Tibial artery (tissue), 4 donors: ENCODE data around the gene ZNF784.
A peak's percentile ranks its signal among the peaks of the same experiment; 100 is the strongest.

ENCODE experiments used
- DNase-seq, 2 donors: peaks; one replicate each; pipeline ENCODE4 v3.0.0-alpha.2; 2019
- H3K27ac ChIP-seq, 2 donors: fragments of 200-600 bp; sonication (generic) in 1 of 2; 1 replicate in 1 of 2; 2 replicates in 1 of 2; pipeline ENCODE4 v1.5.1; 2018 to 2019; ENCODE audit warnings: mild to moderate bottlenecking in 1 of 2
- H3K27me3 ChIP-seq, 2 donors: fragments of 200-600 bp; sonication (generic) in 1 of 2; one replicate each; pipeline versions ENCODE4 v1.5.1 to v1.6.0; 2016 to 2019
- H3K36me3 ChIP-seq, 3 donors: fragments of 200-600 bp; sonication (generic) in 2 of 3; one replicate each; pipeline ENCODE4 v1.5.1; 2016 to 2019; ENCODE audit warnings: mild to moderate bottlenecking in 2 of 3
- H3K4me1 ChIP-seq, 4 donors: fragments of 200-600 bp; sonication (generic) in 2 of 4; 1 replicate in 3 of 4; 2 replicates in 1 of 4; pipeline ENCODE4 v1.5.1; 2016 to 2019
- H3K4me3 ChIP-seq, 2 donors: fragments of 200-600 bp; sonication (generic) in 1 of 2; 1 replicate in 1 of 2; 2 replicates in 1 of 2; pipeline ENCODE4 v1.5.1; 2018 to 2019; ENCODE audit warnings: mild to moderate bottlenecking in 2 of 2
- H3K9me3 ChIP-seq, 3 donors: fragments of 200-600 bp; sonication (generic) in 1 of 3; one replicate each; pipeline ENCODE4 v1.5.1; 2016 to 2019
- CTCF ChIP-seq, 2 experiments: fragments of 200-600 bp in 1 of 2; fragments of 450-650 bp in 1 of 2; IDR thresholded peaks; one replicate each; pipeline ENCODE4 v1.5.1; 2017 to 2019; ENCODE audit warnings: antibody characterized with exemption in 2 of 2, mild to moderate bottlenecking in 1 of 2, moderate library complexity in 1 of 2
- intact Hi-C: fragments of 100-400 bp; cut with DNase I; formaldehyde crosslinking; loops from one replicate; pipeline ENCODE4 v1.15.0; 2023; ENCODE audit warnings: low total_unique reads

ZNF784 gene

GRCh38 chr19:55624109-55625003 lies at the start of gene ZNF784:
Gene ZNF784, minus strand, starts transcription at chr19:55624566. Its CDS starts 5 bp downstream, at chr19:55624561.
- no peaks in the 10 kb centered on the region for H3K9me3 ChIP-seq
- peak within 1 kb of the TSS; percentile 59 to 61 for H3K4me3 ChIP-seq
- peak within 1 kb of the TSS; percentile 89 to 93 for H3K27ac ChIP-seq
- H3K36me3 ChIP-seq, result peaks cover 6 to 25% (median 10%) of the 10 kb centered on the region in 3 donors
- peaks cover 0 to 14% (median 6%) of the 10 kb centered on the region in 4 donors for H3K4me1 ChIP-seq
- DNase-seq, result peak; percentile 91 to 95
- H3K27me3 ChIP-seq, result no peaks in the 10 kb centered on the region
- intact Hi-C loops, result loop anchor here (5.0 kb wide), 1 partner anchor 107 kb away; no protein-coding TSS in a partner anchor
- no peak for TF ChIP-seq CTCF (IDR thresholded peaks at IDR 0.05)

GRCh38 chr19:55673889-55674288 lies 49.5 kb upstream of the ZNF784 start:
- DNase-seq, result no peak
- intact Hi-C loops, result no loop called here
- Histone ChIP-seq H3K27ac (peak overlapping the region; percentile 68 to 94), H3K9me3 (no peaks in the 10 kb centered on the region), H3K36me3 (peaks cover 30 to 61% (median 38%) of the 10 kb centered on the region in 3 donors), H3K4me3 (no peak overlapping the region), H3K4me1 (peaks cover 0 to 44% (median 36%) of the 10 kb centered on the region in 4 donors), H3K27me3 (no peaks in the 10 kb centered on the region)
- TF ChIP-seq CTCF (IDR thresholded peaks at IDR 0.05), result no peak

- H3K36me3 ChIP-seq, result peaks cover 30 to 61% (median 38%) of the 10 kb centered on the region in 3 donors
- H3K4me3 ChIP-seq, result no peak overlapping the region
- no peak overlapping the region for H3K27ac ChIP-seq
- no peak for TF ChIP-seq CTCF (IDR thresholded peaks at IDR 0.05)
- no peaks in the 10 kb centered on the region for H3K27me3 ChIP-seq
- no peaks in the 10 kb centered on the region for H3K9me3 ChIP-seq
- no peak for DNase-seq
- peaks cover 0 to 43% (median 35%) of the 10 kb centered on the region in 4 donors for H3K4me1 ChIP-seq
- intact Hi-C loops, result no loop called here
Measured at GRCh38 chr19:55673465-55673864, 49.1 kb upstream of the ZNF784 start.

- intact Hi-C loops, result no loop called here
- no peak overlapping the region for H3K4me3 ChIP-seq
- no peak for DNase-seq
- H3K4me1 ChIP-seq, result peaks cover 0 to 34% (median 28%) of the 10 kb centered on the region in 4 donors
- H3K27ac ChIP-seq, result no peak overlapping the region
- no peaks in the 10 kb centered on the region for H3K9me3 ChIP-seq
- no peak for TF ChIP-seq CTCF (IDR thresholded peaks at IDR 0.05)
- peaks cover 39 to 61% (median 42%) of the 10 kb centered on the region in 3 donors for H3K36me3 ChIP-seq
- H3K27me3 ChIP-seq, result no peaks in the 10 kb centered on the region
Measured at GRCh38 chr19:55672418-55672817, 48.1 kb upstream of the ZNF784 start.

GRCh38 chr19:55671054-55671378 lies 46.6 kb upstream of the ZNF784 start:
- no peaks in the 10 kb centered on the region for H3K27me3 ChIP-seq
- no peak overlapping the region for H3K27ac ChIP-seq
- intact Hi-C loops, result no loop called here
- H3K4me1 ChIP-seq, result peaks cover 0 to 20% (median 14%) of the 10 kb centered on the region in 4 donors
- no peak for TF ChIP-seq CTCF (IDR thresholded peaks at IDR 0.05)
- no peaks in the 10 kb centered on the region for H3K9me3 ChIP-seq
- DNase-seq, result no peak
- H3K4me3 ChIP-seq, result no peak overlapping the region
- peaks cover 52 to 74% (median 56%) of the 10 kb centered on the region in 3 donors for H3K36me3 ChIP-seq
